Measurements from ENCODE around the gene ANKRD20A1. TPM values are rescaled to one million over a fixed set of nuclear protein-coding genes. Genes with fewer than 3 reads are reported as not detected.
"Not testable (repeated sequence)": the region's sequence is repeated elsewhere in the genome, so short reads cannot be mapped to it uniquely, and the experiment has no call there.

ANKRD20A1 gene
- total RNA-seq (1 to 10 TPM in 8 of 10 donors, under 1 TPM in 2; 0.69 to 3.5 (median 2.1) TPM), polyA plus RNA-seq (1 to 10 TPM in 1 of 2 donors, under 1 TPM in 1; 0.17 to 5.6 TPM)
- long read RNA-seq, donor 1, result 0 reads
- long read RNA-seq, donor 2, partial matches to known transcripts, result 0 of 1 reads
- long read RNA-seq, donor 2, other reads (novel, unspliced or antisense), result 0 of 1 reads
- long read RNA-seq, donor 3, partial matches to known transcripts, result 1 of 1 reads
- long read RNA-seq, donor 3, other reads (novel, unspliced or antisense), result 0 of 1 reads

DNA sequence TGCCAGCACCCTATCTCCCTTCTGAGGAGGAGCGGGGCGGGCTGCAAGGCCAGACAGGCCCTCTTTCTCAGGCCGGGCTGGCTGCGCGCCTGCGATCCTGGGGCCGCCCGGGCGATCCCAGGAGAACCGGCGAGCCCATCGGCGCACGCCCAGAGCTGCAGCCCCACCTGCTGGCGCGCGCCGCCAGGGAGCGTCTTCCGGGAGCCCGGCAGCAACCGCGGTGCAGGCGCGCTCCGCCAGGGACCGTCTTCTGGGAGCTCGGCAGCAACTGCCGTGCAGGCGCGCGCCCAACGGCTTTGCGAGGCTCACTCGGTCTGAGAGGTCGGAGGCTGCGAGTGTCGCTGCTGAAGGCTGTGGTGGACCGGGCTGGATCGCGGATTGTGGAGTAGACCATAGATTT is at the start of gene ANKRD20A1:
Gene ANKRD20A1, plus strand, starts transcription at position 61 of the 400 bp plus-strand sequence. CDS start 496 bp downstream, outside the sequence.
- peak in 1 of 2 donors; percentile 70 for DNase-seq
- intact Hi-C loops (cut with DNase I), result not testable (repeated sequence)

DNA sequence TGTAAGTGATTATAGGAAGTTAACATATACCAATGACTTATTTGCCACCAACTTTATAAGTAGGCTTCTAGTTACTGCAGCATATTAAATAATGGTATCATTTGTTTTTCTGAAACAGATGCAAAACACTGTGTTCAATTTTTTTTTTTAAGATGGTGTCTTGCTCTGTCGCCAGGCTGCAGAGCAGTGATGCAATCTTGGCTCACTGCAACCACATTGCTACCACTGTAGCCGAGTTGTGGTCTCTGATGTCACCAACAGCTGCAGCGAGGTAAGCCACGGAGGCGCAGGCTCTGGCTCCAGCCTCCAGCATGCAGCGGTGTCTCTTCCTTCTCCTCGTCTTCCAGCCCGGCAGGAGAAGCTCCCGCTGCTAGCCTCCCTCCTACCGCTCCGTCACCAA is 26.6 kb upstream of the ANKRD20A1 start:
- not testable (repeated sequence) for H3K27ac ChIP-seq
- 71 to 87% methylated on average over 5 of the region's 11 CpGs for WGBS, 2 donors

More for the DNA sequence above, at the start of gene ANKRD20A1:
- TF ChIP-seq, protein P1, sequence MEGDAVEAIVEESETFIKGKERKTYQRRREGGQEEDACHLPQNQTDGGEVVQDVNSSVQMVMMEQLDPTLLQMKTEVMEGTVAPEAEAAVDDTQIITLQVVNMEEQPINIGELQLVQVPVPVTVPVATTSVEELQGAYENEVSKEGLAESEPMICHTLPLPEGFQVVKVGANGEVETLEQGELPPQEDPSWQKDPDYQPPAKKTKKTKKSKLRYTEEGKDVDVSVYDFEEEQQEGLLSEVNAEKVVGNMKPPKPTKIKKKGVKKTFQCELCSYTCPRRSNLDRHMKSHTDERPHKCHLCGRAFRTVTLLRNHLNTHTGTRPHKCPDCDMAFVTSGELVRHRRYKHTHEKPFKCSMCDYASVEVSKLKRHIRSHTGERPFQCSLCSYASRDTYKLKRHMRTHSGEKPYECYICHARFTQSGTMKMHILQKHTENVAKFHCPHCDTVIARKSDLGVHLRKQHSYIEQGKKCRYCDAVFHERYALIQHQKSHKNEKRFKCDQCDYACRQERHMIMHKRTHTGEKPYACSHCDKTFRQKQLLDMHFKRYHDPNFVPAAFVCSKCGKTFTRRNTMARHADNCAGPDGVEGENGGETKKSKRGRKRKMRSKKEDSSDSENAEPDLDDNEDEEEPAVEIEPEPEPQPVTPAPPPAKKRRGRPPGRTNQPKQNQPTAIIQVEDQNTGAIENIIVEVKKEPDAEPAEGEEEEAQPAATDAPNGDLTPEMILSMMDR (IDR thresholded peaks at IDR 0.05), result peak in 1 of 9 donors; percentile 13
- ATAC-seq, result peak in 1 of 8 donors; percentile 49
- not testable (repeated sequence) for H3K27me3 ChIP-seq, H3K9me3 ChIP-seq, H3K36me3 ChIP-seq, H3K4me3 ChIP-seq, H3K4me1 ChIP-seq, H3K27ac ChIP-seq
- no CpG with 5 or more reads among the region's 41 CpGs for WGBS, 2 donors

More for the DNA sequence above, 26.6 kb upstream of the ANKRD20A1 start:
- intact Hi-C loops (cut with DNase I); H3K4me1 ChIP-seq; DNase-seq; H3K9me3 ChIP-seq; H3K36me3 ChIP-seq; ATAC-seq; H3K27me3 ChIP-seq; H3K4me3 ChIP-seq: not testable (repeated sequence)

Measured in heart right ventricle (tissue), 16 donors.